HepG2 (cell line): ENCODE data around the gene C22orf31. TPM values are rescaled to one million over a fixed set of nuclear protein-coding genes. Genes with fewer than 3 reads are reported as not detected.

Experiments used
- DPF2 ChIP-seq: sonication (generic); formaldehyde crosslinking; IDR thresholded peaks from 2 replicates; pipeline ENCODE4 v1.4.0; 2020; ENCODE audit warnings: mild to moderate bottlenecking, low read depth, missing genetic modification reagents, borderline replicate concordance
- FOXJ3 ChIP-seq: sonication (generic); formaldehyde crosslinking; IDR thresholded peaks from 2 replicates; pipeline ENCODE4 v1.4.0; 2020; ENCODE audit warnings: missing genetic modification reagents, mild to moderate bottlenecking, borderline replicate concordance
- PHF21A ChIP-seq: sonication (generic); formaldehyde crosslinking; IDR thresholded peaks from 2 replicates; pipeline ENCODE4 v1.5.0; 2020; ENCODE audit warnings: mild to moderate bottlenecking, missing genetic modification reagents
- RCOR2 ChIP-seq: IDR thresholded peaks from 2 replicates; pipeline ENCODE4 v1.6.1; 2016; ENCODE audit warnings: missing biosample characterization, missing genetic modification reagents
- RERE ChIP-seq: IDR thresholded peaks from 2 replicates; pipeline ENCODE4 v1.6.1; 2016; ENCODE audit warnings: low read depth, missing genetic modification reagents, missing compliant biosample characterization
- YEATS2 ChIP-seq: sonication (generic); formaldehyde crosslinking; IDR thresholded peaks from 2 replicates; pipeline ENCODE4 v1.4.0; 2020; ENCODE audit warnings: missing genetic modification reagents, borderline replicate concordance
- ZBTB10 ChIP-seq: sonication (generic); formaldehyde crosslinking; IDR thresholded peaks from 2 replicates; pipeline ENCODE4 v1.4.0; 2020; ENCODE audit warnings: missing genetic modification reagents, borderline replicate concordance
- ZFP36L1 ChIP-seq: sonication (generic); formaldehyde crosslinking; IDR thresholded peaks from 2 replicates; pipeline ENCODE4 v1.8.0; 2022; ENCODE audit warnings: mild to moderate bottlenecking, missing genetic modification reagents, moderate library complexity
- ZFX ChIP-seq: sonication (generic); formaldehyde crosslinking; IDR thresholded peaks from 2 replicates; pipeline ENCODE4 v1.4.0; 2020; ENCODE audit warnings: mild to moderate bottlenecking, low read depth, missing genetic modification reagents, moderate library complexity
- ZNF781 ChIP-seq: sonication (generic); formaldehyde crosslinking; IDR thresholded peaks from 2 replicates; pipeline ENCODE4 v1.5.1; 2020; ENCODE audit warnings: borderline replicate concordance, mild to moderate bottlenecking, missing genetic modification reagents; ENCODE audit errors: not compliant biosample characterization
- polyA plus RNA-seq, 8 experiments: library from polyadenylated mRNA; depleted of rRNA in 3 of 8; stranded (reverse) in 7 of 8; unstranded in 1 of 8; fragments of >200 nt; fragmentation: Illumina TruSeq in 4 of 8; extraction: Trizol in 4 of 8; gene quantifications; 2 replicates each; pipeline versions ENCODE4 v1.2.1 to v1.2.3, GENCODE V29; 2011 to 2016; ENCODE audit warnings: low read depth in 4 of 8, missing spikeins in 1 of 8, mixed read lengths in 1 of 8; ENCODE audit not compliant: insufficient read depth in 1 of 8
- total RNA-seq, 5 experiments: library from RNA; depleted of rRNA; stranded (reverse); fragments of >200 nt; fragmentation: Illumina TruSeq; extraction: Trizol; gene quantifications; 2 replicates each; pipeline ENCODE4 v1.2.3, GENCODE V29; 2016; ENCODE audit warnings: low read depth in 1 of 5
- TF ChIP-seq, protein P1 (sequence below): sonication (generic); formaldehyde crosslinking; IDR thresholded peaks from 2 replicates; pipeline ENCODE4 v1.4.0; 2020; ENCODE audit warnings: mild to moderate bottlenecking, low read depth, missing genetic modification reagents
- TF ChIP-seq, protein P2 (sequence below), 2 experiments: sonication (generic) in 1 of 2; formaldehyde crosslinking in 1 of 2; IDR thresholded peaks; 2 replicates each; pipeline versions ENCODE4 v1.4.0 to v1.6.1; 2016 to 2020; ENCODE audit warnings: borderline replicate concordance in 1 of 2, low read depth in 1 of 2, mild to moderate bottlenecking in 1 of 2, missing genetic modification reagents in 1 of 2

Gene C22orf31
- total and polyA plus RNA-seq, 2 of the 13 experiments (the other 11 are each of a cell fraction or from before 2014, with no cell fraction given) = not detected

- TF ChIP-seq, protein P1, sequence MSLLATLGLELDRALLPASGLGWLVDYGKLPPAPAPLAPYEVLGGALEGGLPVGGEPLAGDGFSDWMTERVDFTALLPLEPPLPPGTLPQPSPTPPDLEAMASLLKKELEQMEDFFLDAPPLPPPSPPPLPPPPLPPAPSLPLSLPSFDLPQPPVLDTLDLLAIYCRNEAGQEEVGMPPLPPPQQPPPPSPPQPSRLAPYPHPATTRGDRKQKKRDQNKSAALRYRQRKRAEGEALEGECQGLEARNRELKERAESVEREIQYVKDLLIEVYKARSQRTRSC (CRISPR knock-in tag) = no peak
- TF ChIP-seq RCOR2 (CRISPR knock-in tag) = peak; percentile 85; the same call in 1 of the 2 replicates
- TF ChIP-seq ZFP36L1 = peak; percentile 41; the same call in 1 of the 2 replicates
- peak; percentile 37; the same call in 1 of the 2 replicates for TF ChIP-seq ZFX (CRISPR knock-in tag)
- peak; percentile 94 for TF ChIP-seq RERE
- TF ChIP-seq YEATS2 (CRISPR knock-in tag) = peak; percentile 30; the same call in 1 of the 2 replicates
- peak; percentile 86 for TF ChIP-seq PHF21A (CRISPR knock-in tag)
- no peak for TF ChIP-seq ZBTB10 (CRISPR knock-in tag)
- TF ChIP-seq DPF2 (CRISPR knock-in tag) = no peak; the same call in 1 of the 2 replicates
- no peak for TF ChIP-seq ZNF781 (CRISPR knock-in tag)
- TF ChIP-seq, protein P2, sequence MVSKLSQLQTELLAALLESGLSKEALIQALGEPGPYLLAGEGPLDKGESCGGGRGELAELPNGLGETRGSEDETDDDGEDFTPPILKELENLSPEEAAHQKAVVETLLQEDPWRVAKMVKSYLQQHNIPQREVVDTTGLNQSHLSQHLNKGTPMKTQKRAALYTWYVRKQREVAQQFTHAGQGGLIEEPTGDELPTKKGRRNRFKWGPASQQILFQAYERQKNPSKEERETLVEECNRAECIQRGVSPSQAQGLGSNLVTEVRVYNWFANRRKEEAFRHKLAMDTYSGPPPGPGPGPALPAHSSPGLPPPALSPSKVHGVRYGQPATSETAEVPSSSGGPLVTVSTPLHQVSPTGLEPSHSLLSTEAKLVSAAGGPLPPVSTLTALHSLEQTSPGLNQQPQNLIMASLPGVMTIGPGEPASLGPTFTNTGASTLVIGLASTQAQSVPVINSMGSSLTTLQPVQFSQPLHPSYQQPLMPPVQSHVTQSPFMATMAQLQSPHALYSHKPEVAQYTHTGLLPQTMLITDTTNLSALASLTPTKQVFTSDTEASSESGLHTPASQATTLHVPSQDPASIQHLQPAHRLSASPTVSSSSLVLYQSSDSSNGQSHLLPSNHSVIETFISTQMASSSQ (IDR thresholded peaks at IDR 0.05; ENCODE audit: low read depth) = peak; percentile 62; the same call in 1 of the 2 replicates
- TF ChIP-seq, protein P2 (CRISPR knock-in tag; IDR thresholded peaks at IDR 0.05; ENCODE audit: borderline replicate concordance) = peak; percentile 55; the same call in 1 of the 2 replicates
- peak; percentile 60; the same call in 1 of the 2 replicates for TF ChIP-seq FOXJ3 (CRISPR knock-in tag)
These were observed 35.4 kb upstream of the C22orf31 start (continued) for GRCh38 chr22:29096736-29097669.
